Natural killer cell (primary cell): ENCODE data around the gene TTC9B. TPM values are rescaled to one million over a fixed set of nuclear protein-coding genes. Genes with fewer than 3 reads are reported as not detected.

Experiments used
- ATAC-seq, 3 donors: fragments of 150-1000 bp in 2 of 3; fragments of 200-7000 bp in 1 of 3; cut with Tn5 transposase; 1 replicate in 1 of 3; 2 replicates in 2 of 3; pipeline ENCODE4 v1.10.0; 2021; ENCODE audit warnings: mild to moderate bottlenecking in 2 of 3, moderate library complexity in 2 of 3
- DNase-seq, 2 donors: peaks; one replicate each; pipeline versions ENCODE4 v3.0.0 to v3.0.0-alpha.2; 2013 to 2021; ENCODE audit warnings: mixed read lengths in 1 of 2
- H3K27ac ChIP-seq: one replicate; pipeline ENCODE4 v1.5.1; 2013; ENCODE audit warnings: mild to moderate bottlenecking, low read length
- H3K27me3 ChIP-seq: one replicate; pipeline ENCODE4 v1.6.1; 2013; ENCODE audit warnings: low read length; ENCODE audit not compliant: control insufficient read depth, insufficient read depth
- H3K36me3 ChIP-seq: one replicate; pipeline ENCODE4 v1.6.1; 2013; ENCODE audit warnings: low read length; ENCODE audit not compliant: control insufficient read depth, insufficient read depth
- H3K4me1 ChIP-seq: one replicate; pipeline ENCODE4 v1.6.1; 2013; ENCODE audit warnings: low read length; ENCODE audit not compliant: control insufficient read depth, insufficient read depth
- H3K4me3 ChIP-seq: one replicate; pipeline ENCODE4 v1.5.1; 2013; ENCODE audit warnings: low read length
- H3K9me3 ChIP-seq: one replicate; pipeline ENCODE4 v1.6.1; 2013; ENCODE audit warnings: low read length; ENCODE audit not compliant: control insufficient read depth, insufficient read depth
- H3K27ac Mint-ChIP-seq, 2 donors: one replicate each; pipeline ENCODE4 v1.8.0; 2022; ENCODE audit warnings: mild to moderate bottlenecking in 2 of 2, mixed read lengths in 2 of 2, moderate library complexity in 1 of 2
- H3K27me3 Mint-ChIP-seq, 2 donors: one replicate each; pipeline ENCODE4 v1.8.0; 2022; ENCODE audit warnings: low read depth in 2 of 2, mixed read lengths in 2 of 2
- H3K36me3 Mint-ChIP-seq: one replicate; pipeline ENCODE4 v1.8.0; 2022; ENCODE audit warnings: mixed read lengths
- H3K4me1 Mint-ChIP-seq, 2 donors: one replicate each; pipeline ENCODE4 v1.8.0; 2022; ENCODE audit warnings: mixed read lengths in 2 of 2
- H3K4me3 Mint-ChIP-seq: one replicate; pipeline ENCODE4 v1.8.0; 2022; ENCODE audit warnings: mild to moderate bottlenecking, moderate library complexity, mixed read lengths
- H3K9me3 Mint-ChIP-seq, 2 donors: one replicate each; pipeline ENCODE4 v1.8.0; 2022; ENCODE audit warnings: mixed read lengths in 2 of 2
- CTCF ChIP-seq: fragments of 200-600 bp; IDR thresholded peaks from one replicate; pipeline ENCODE4 v1.8.0; 2022; ENCODE audit warnings: antibody characterized with exemption
- WGBS: methylation state at CpG from one replicate; pipeline ENCODE4 v1.1.7; 2013; ENCODE audit warnings: missing lambda C conversion rate; ENCODE audit not compliant: insufficient coverage; 5-methylcytosine and 5-hydroxymethylcytosine counted together
- intact Hi-C: fragments of 100-400 bp; cut with micrococcal nuclease; formaldehyde crosslinking; loops from one replicate; pipeline ENCODE4 v1.14.2; 2022
- total RNA-seq, 4 donors: library from RNA; stranded (reverse); fragments of 120-200 nt in 1 of 4; gene quantifications; one replicate each; pipeline versions ENCODE4 v1.2.3 to v1.2.4, GENCODE V29; 2013 to 2022

TTC9B gene
- total RNA-seq, 3 donors from 2014 or later (not counting 1 experiment from before 2014, with no cell fraction given) = not detected

GRCh38 chr19:40251991-40252390, 33.8 kb upstream of the TTC9B start:
- no peak for ATAC-seq
- 89% methylated on average over 3 of the region's 4 CpGs for WGBS
- intact Hi-C loops = no loop called here
- Mint-ChIP-seq H3K27me3 (no peaks in the 10 kb centered on the region), H3K36me3 (peaks cover 6% of the 10 kb centered on the region), H3K27ac (peak overlapping the region in 1 of 2 donors; percentile 37), H3K4me3 (no peak overlapping the region), H3K9me3 (no peaks in the 10 kb centered on the region), H3K4me1 (peaks cover 40 to 63% of the 10 kb centered on the region in 2 donors)
- Histone ChIP-seq H3K27me3 (no peaks in the 10 kb centered on the region), H3K9me3 (no peaks in the 10 kb centered on the region), H3K36me3 (peaks cover 50% of the 10 kb centered on the region), H3K4me3 (no peak overlapping the region), H3K4me1 (no peaks in the 10 kb centered on the region), H3K27ac (no peak overlapping the region)
- TF ChIP-seq CTCF = no peak
- DNase-seq = no peak

- ATAC-seq (no peak), DNase-seq (no peak)
- peaks cover 44% of the 10 kb centered on the region for H3K36me3 ChIP-seq
- Mint-ChIP-seq H3K36me3 (peaks cover 6% of the 10 kb centered on the region), H3K4me3 (no peak overlapping the region), H3K27ac (peak overlapping the region in 1 of 2 donors; percentile 20), H3K9me3 (no peaks in the 10 kb centered on the region), H3K4me1 (peaks cover 43 to 60% of the 10 kb centered on the region in 2 donors), H3K27me3 (no peaks in the 10 kb centered on the region)
- no peak for TF ChIP-seq CTCF
- no peaks in the 10 kb centered on the region for H3K27me3 ChIP-seq
- intact Hi-C loops = no loop called here
- H3K4me3 ChIP-seq = no peak overlapping the region
- no peaks in the 10 kb centered on the region for H3K4me1 ChIP-seq
- no peaks in the 10 kb centered on the region for H3K9me3 ChIP-seq
- no peak overlapping the region for H3K27ac ChIP-seq
Measured at GRCh38 chr19:40251244-40251643, 33.1 kb upstream of the TTC9B start.

- DNase-seq (no peak), ATAC-seq (no peak)
- Histone ChIP-seq H3K36me3 (peaks cover 30% of the 10 kb centered on the region), H3K27ac (no peak overlapping the region), H3K4me1 (no peaks in the 10 kb centered on the region), H3K9me3 (no peaks in the 10 kb centered on the region), H3K4me3 (no peak overlapping the region), H3K27me3 (no peaks in the 10 kb centered on the region)
- Mint-ChIP-seq H3K4me3 (no peak overlapping the region), H3K27me3 (no peaks in the 10 kb centered on the region), H3K27ac (peak overlapping the region in 1 of 2 donors; percentile 18), H3K9me3 (no peaks in the 10 kb centered on the region), H3K36me3 (peaks cover 6% of the 10 kb centered on the region), H3K4me1 (peaks cover 42 to 53% of the 10 kb centered on the region in 2 donors)
- intact Hi-C loops = no loop called here
- WGBS = 87% methylated on average over 11 of the region's 11 CpGs
- no peak for TF ChIP-seq CTCF
Measured at GRCh38 chr19:40249781-40250180, 31.6 kb upstream of the TTC9B start.

DNA sequence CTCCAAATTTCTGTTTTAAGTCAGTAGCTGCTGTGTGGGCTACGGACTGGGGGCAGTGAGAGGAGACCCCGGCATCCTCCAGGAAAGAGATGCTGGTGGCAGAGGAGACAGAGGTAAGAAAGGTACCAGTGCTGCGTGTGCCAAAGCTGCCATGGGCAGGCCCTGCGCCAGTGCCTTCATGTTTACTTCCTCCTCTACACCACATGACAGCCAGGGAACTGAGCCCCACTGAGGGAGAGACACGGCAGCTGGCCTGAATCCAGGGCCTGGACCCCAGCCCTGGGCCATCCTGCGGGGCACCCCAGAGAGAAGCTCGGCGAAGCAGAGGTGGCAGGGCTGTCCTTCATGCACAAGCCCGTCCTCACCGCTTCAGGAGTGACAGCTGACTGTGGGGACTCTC, 31.0 kb upstream of the TTC9B start:
- 77% methylated on average over 10 of the region's 10 CpGs for WGBS
- no peak for DNase-seq
- H3K27ac ChIP-seq = no peak overlapping the region
- no peaks in the 10 kb centered on the region for H3K4me1 ChIP-seq
- peaks cover 27% of the 10 kb centered on the region for H3K36me3 ChIP-seq
- Mint-ChIP-seq H3K4me3 (no peak overlapping the region), H3K4me1 (peaks cover 47 to 56% of the 10 kb centered on the region in 2 donors), H3K27ac (no peak overlapping the region), H3K27me3 (no peaks in the 10 kb centered on the region), H3K36me3 (peaks cover 6% of the 10 kb centered on the region), H3K9me3 (no peaks in the 10 kb centered on the region)
- intact Hi-C loops = no loop called here
- TF ChIP-seq CTCF = no peak
- H3K27me3 ChIP-seq = no peaks in the 10 kb centered on the region
- no peaks in the 10 kb centered on the region for H3K9me3 ChIP-seq
- no peak overlapping the region for H3K4me3 ChIP-seq
- ATAC-seq = no peak
